ENCODE measurements around the gene CHST11.

The CHST11 gene

GRCh38 chr12:104809706-104810385, 353.1 kb downstream of the CHST11 start:
- no peaks in the 10 kb centered on the region for H3K36me3 Mint-ChIP-seq (ENCODE audit: low read depth)
- no peaks in the 10 kb centered on the region for H3K9me3 Mint-ChIP-seq
- H3K27me3 Mint-ChIP-seq: no peaks in the 10 kb centered on the region
- H3K4me3 Mint-ChIP-seq: no peak overlapping the region
- H3K27ac Mint-ChIP-seq: no peak overlapping the region
- peaks cover 5% of the 10 kb centered on the region for H3K4me1 Mint-ChIP-seq (ENCODE audit: low read depth)
